NT2/D1 (cell line): ENCODE results near the gene CD81.

Experiments used
- YY1 ChIP-seq: IDR thresholded peaks from 2 replicates; pipeline ENCODE4 v1.6.1; 2011; ENCODE audit not compliant: insufficient read length, insufficient read depth
- ZNF274 ChIP-seq: IDR thresholded peaks from 2 replicates; pipeline ENCODE4 v1.6.1; 2011; ENCODE audit warnings: mild to moderate bottlenecking, low read depth, low read length

DNA sequence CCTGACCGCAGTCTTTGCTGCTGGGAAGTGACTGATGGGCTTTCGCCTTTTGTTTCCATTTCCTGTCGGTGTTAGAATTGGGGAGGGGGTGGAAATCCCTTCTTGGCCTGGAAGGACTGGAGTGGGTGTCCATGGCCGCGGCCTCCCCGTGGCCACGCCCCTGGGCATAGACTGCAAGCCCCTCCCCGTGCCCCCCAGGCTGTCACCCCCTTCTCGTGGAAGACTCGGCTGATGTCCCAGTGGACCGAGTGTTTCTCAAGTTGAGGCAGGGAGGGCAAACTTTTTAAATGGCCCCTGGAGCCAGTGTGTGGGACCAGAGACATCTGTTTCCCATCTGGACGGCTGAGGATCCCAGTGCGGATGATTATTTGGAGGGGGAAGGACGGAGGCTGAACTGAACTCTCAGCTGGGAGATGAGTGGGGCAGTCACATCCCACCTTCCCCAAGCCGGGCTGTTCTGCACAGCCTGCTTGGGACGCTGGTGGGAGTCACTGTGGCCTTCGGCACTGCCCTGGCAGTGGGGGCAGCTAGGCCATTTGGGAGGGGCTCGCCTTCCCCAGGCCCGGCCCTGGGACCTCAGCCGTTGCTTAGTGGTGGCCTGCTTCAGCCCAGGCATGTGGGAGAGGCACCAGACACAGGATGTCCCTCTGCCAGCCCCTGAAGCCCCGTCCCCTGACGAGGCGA, 1.6 kb downstream of the CD81 start:
- no peak for TF ChIP-seq YY1
- TF ChIP-seq ZNF274 = no peak
